Activated CD4-positive, alpha-beta T cell treated with anti-CD3 and anti-CD28 coated beads, Interleukin-2, amount 50 U/mL, for 1 hour (primary cell): ENCODE results near the gene EMX1.

Source experiments
- DNase-seq: peaks from one replicate; pipeline ENCODE4 v3.0.0-alpha.2; 2020

Gene EMX1

DNA sequence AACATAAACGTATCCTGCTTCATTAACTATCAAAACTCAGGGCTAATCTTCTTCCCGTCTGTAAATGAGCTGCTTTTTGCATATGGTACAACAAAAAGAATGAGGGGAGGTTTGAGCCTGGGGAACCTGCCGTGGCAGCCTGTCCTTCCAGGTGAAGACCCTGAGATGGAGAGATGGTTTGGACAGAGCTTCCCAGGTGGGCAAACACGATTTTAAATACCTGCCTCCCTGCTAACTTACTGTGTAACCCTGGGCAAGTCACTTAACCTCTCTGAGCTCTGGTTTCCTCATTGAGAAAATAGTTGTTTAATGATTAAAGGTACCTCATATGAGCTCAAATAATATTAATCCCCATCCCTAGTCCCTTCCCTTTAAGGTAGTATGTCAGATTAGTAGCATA is 9.0 kb downstream of the EMX1 start:
- no peak for DNase-seq

DNA sequence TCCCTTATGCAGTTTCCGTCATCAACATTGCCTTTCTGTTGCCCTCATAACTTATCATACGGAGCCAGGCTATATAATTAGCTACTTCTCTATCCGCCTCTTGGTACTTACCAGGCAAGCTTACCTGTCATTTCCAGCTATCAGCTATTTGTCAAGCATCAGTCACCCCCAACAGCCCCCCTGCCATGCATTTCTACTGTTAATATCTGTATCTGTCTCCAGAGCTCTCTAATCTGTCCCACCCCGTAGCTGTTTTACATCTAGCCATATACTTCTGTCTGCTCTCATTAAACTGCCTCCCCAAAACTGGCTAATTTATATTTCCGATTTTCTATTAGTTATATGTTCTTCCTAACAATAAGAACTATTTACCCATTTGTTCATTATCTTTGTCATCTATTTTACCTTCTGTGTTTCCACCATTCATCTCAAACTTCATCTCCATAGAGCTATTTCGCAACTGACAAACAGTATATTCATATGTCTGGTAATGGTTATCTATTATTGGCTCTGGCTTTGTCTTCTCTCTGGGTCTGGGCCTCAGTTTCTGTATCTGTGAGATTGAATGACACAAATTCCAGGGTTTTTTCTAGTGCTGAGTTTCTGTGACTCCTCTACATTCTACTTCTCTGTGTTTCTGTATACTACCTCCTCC is 9.6 kb downstream of the EMX1 start:
- DNase-seq, result no peak

DNA sequence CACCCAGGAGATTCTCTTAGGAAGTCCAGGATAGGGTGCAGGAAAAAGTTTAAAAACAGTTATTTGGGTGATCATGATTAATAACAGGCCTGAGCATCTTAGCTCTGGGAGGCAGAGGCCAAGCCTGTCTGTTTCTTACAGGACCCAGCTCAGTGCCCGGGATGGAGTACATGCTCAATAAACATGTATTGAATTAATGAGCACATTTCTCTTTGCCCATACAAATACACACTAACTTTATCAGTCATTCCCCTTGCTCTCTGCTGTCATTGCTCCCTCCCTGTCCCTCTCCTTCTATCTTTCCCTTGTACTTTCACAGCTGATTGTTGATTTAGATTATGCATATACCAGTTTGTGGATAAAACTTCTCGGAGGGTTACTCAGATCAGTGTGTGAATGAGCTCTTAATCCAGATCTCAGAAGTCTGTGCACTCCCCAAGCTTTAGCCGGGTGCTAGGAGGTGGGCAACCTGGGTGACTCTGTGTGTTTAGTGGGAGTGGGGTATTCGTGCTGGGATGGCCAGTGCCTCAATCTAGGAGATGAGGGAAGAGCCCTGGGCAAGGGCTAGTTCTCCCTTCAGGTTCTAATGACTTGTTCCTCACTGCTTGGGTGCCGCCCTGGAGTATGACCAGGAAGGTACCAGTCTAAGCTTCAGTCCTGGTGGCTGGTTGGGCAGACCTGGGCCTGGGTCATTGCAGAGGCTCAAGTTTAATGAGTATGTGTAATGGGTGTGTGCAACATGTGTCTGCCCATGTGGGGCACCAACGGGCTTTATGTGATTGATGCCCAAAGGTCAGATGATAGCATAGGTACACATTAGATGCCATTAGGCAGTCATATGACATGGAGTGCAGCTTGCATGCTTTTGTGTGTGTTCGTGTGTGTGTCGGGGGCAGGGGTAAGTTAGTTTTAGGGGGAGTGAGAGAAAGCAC is 10.6 kb downstream of the EMX1 start:
- DNase-seq, result no peak

DNA sequence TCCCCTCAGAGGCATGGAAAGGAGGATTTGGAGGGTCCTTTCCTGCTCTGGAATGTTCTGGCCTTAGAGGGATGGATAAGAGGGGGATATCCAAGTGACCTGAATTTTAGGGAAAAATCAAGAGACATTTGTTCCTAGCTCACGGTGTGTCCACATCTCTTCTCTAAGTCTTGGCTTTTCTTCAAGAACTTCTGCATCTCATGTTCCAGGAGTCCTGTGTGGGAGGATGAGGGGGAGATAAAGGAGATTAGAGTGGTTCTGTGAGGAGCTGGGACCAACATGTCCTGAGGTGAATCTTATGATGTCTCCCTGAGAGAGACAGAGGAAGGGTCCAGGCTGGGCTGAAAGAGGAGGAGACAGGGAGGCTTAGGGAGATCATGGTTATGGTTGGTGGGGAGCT is 11.7 kb downstream of the EMX1 start:
- no peak for DNase-seq

DNA sequence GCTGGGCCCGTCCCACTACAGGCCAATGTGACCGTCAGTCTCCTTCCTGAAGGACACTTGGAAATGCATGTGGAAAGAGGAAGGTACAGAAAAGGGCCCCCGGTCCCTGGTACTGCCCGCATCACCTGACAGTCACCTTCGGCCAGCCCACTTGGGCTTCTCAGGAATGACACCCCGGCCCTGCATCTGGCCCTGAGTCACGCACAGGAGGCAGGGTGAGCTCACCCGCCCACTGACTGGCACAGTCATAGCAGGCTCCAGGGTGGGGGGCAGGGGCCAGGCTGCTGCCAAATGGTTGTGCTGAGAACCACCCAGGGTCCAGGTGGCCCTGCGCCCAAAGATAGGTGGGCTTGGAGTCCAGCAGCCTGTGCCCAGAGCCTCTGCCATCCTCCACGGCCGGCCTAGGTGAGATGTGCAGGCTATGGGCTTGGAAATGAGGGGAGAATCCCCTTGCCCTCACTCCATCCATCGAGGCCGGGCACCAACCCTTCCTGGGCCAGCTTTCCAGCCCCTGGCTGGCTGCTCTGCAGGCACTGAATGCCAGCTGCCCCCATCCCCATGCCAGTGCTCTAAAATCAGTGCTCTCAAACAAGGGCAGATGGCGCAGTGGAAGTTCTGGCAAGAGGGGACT is 14.1 kb downstream of the EMX1 start:
- no peak for DNase-seq

DNA sequence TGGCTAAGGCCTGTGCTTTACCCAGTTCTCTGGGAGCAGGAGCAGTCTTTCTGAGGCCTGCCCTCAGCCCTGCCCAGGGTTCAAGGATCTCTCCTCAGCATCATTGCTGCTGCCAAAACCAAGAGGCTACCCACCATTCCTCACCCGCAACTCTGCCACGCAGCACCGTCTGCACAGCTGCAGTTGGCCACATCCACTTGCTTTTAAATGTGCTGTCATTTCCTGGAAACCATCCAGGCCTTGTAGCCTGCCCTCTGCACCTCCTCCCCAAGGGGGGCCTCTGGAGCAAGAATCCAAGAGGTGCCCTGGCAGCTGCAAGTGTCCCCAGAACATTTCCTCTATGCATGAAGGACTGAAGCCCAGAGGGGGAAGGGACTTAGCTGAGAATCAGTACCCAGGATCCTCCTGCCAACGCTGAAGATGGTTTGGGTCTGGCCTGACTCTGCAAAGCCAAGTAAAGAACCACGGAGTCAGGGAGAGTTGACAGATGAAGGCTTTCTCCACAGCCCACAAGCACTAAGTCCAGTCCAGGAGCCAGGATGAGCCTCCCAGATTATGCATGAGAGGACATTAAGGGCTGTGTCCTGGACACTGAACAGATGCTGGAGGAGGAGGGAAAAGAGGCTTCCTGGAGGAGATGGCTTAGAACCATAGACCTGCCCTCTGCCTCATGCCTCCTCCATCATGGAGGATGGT is 14.9 kb downstream of the EMX1 start:
- no peak for DNase-seq

DNA sequence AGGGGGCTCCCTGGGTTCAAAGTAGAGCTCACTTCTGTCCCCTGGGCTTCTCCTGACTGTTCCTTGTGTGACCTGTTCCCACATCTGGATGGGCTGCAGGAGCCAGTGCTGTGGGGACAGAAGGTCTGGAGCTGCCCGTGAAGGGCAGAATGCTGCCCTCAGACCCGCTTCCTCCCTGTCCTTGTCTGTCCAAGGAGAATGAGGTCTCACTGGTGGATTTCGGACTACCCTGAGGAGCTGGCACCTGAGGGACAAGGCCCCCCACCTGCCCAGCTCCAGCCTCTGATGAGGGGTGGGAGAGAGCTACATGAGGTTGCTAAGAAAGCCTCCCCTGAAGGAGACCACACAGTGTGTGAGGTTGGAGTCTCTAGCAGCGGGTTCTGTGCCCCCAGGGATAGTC is 15.5 kb downstream of the EMX1 start:
- no peak for DNase-seq

DNA sequence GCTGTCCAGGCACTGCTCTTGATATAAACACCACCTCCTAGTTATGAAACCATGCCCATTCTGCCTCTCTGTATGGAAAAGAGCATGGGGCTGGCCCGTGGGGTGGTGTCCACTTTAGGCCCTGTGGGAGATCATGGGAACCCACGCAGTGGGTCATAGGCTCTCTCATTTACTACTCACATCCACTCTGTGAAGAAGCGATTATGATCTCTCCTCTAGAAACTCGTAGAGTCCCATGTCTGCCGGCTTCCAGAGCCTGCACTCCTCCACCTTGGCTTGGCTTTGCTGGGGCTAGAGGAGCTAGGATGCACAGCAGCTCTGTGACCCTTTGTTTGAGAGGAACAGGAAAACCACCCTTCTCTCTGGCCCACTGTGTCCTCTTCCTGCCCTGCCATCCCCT is 15.9 kb downstream of the EMX1 start:
- DNase-seq, result no peak

DNA sequence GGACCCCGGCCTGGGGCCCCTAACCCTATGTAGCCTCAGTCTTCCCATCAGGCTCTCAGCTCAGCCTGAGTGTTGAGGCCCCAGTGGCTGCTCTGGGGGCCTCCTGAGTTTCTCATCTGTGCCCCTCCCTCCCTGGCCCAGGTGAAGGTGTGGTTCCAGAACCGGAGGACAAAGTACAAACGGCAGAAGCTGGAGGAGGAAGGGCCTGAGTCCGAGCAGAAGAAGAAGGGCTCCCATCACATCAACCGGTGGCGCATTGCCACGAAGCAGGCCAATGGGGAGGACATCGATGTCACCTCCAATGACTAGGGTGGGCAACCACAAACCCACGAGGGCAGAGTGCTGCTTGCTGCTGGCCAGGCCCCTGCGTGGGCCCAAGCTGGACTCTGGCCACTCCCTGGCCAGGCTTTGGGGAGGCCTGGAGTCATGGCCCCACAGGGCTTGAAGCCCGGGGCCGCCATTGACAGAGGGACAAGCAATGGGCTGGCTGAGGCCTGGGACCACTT is 16.4 kb downstream of the EMX1 start:
- DNase-seq, result no peak

DNA sequence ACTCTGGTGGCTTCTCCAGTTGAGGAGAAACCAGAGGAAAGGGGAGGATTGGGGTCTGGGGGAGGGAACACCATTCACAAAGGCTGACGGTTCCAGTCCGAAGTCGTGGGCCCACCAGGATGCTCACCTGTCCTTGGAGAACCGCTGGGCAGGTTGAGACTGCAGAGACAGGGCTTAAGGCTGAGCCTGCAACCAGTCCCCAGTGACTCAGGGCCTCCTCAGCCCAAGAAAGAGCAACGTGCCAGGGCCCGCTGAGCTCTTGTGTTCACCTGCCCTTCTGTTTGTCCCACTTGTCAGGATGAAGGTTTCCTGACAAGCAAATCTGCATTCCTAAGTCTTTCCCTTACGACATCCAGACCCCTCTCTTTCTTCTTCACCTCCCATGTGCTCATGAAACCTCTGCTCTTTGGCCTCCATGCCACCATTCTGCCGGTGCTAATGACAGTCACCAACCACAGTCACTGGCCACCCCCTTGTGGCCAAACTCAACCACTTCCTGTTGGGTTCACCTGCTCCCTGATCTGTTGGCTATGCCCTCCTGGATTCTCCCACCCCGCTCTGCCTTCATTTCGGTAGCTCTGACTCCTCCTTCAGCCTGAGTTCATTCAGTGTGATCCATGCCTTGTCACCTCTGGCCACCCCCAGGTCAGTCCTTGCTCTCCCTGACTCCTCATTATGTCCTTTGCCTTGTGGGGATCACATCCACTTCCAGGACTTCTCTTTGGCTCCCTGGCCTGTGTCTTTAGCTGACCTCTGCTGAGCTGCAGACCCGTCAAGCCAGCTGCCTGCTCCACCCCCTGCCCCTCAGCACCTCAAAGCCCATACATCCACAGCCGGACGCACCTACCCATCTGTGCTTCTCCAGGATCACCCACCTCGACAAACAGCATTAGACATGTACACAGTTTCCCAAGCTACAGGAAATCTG is 17.6 kb downstream of the EMX1 start:
- DNase-seq, result no peak

DNA sequence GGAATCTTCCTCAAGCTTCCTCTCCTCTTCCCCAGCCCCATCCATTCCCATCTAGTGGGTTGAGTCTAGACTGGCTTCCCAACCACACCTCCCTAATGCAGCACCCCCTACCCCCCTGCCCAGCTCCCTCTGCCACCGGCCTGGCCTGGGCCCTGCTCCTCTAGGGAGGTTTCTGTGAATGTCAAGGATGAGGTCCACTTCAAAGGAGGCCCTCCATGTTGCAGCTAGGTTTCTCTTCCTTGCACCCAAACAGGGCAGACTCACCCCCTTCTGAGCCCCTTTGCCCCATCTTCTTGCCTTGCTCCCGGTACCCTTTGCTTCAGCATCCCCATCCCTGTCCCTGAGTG is 18.3 kb downstream of the EMX1 start:
- DNase-seq, result no peak

DNA sequence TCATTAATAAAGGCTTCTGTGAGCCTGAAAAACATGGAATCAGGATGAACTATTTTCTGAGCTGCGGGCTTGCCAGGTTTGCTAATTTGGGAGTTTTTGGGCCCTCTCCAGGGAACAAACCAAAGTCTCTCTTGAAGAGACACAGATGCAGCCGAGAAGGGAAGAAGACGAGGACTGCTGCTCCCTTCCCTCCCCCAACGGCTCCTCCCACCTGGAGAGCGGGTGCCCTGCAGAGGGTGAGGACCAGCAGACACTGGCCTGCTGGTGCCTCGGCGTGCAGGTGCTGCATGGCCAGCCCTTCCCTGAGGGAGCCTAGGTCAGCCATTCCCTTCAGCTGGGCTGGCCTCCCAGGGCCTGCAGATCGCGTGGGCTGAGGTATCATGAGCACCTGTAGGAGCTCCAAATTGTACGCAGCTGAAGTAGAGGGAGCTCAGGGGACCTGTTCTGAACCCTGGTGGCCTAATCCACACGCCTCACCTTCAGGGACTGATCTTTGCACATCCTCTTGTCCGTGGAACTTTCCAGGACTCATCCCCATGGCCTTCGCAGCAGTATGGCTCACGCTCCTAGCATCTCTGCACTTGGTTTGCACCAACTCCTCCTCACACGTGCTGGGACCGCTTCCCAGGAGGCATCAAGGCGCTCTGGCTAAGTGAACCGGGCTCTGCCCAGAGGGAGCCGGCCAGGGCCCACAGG is 19.5 kb downstream of the EMX1 start:
- no peak for DNase-seq

DNA sequence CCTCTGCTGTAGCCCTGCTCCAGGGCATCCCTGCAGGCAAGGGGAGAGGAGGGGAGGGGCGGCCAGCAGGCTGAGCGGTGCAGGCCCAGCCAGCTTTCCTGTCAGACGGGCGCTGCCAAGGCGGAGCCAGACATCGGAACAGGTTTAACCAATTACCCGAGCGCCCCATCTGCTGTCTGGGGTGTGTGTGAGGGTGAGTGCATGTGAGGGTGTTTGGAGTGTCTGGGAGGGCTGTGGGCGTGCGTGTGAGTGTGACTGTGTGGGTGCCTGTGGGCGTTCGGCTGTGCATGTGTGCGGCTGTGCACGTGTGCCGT is 20.0 kb downstream of the EMX1 start:
- DNase-seq, result no peak

DNA sequence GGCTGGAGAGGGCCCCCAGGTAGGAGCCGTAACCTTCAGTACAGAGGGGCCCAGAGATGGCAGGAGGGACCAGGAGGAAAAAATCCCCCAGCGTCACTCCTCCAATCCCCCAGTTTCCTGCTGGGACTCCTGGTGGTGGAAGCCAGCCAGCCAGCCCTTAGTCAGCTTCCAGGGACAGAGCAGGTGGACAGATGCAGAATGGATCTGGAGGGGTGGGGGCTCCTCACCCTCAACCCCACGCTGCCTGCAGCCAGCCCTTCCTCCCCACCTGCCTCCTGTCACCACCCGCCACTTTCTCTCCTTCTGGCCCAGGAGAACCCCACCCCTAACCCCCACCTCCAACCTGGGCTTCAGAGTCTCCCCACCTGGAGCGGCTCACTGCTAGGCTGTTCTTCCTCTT is 21.1 kb downstream of the EMX1 start:
- DNase-seq, result no peak

DNA sequence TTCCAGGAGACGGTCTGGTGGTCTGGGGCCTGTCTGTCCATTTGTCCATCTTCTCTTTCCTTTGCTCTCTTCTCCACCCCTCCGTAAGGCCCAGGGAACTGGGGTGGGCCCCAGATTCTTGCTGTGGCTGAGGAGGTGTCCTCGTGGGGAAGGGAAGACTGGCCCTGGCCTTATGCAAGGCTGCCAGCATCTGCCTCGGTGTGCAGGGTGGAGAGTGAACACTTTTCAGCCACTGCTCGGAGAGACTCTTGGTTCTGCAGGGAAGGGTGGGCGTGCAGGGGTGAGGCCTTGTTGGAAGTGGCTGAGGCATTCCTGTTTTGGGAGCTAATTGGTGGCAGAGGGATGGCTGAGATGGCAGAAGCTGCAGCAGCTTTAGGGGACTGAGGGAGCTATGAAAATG is 23.0 kb downstream of the EMX1 start:
- DNase-seq, result no peak

DNA sequence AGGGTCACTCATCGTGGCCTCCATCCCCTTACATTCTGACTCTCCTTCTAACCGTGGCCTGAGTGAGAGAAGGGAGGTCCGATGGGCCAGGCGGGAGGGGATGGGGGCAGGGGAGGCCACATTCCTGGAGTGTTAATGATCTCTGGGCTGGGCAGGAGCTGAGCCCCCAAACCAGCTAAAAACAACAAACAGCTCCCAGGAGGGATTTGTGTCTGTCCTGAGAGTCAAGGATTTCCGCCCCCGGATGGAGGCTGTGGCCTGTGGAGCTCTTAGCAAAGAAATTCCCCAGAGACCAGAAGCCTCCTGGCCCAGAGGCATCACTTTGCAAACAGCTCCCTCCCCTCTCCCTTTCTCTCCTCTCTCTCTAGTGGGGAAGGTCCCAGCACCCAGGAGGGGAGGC is 23.5 kb downstream of the EMX1 start:
- DNase-seq, result no peak

DNA sequence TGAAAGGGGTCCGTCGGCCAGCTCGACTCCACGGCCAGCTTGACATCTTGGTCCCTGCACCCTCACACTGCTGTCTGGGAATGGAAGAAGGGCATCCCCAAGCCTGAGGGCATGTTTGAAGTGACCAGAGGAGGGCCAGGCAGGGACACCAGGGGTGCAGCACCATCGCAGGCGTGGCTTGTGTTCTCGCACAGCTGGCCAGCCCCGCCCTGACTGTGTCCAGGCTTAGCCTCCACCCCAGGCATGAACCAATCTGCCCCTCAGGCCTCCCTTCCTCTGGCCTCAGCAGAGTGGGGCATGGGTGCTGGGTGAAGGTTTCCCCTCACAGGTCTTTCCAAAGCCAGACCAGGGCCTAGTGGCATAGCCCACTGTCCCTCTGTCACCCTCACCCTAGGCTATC is 25.0 kb downstream of the EMX1 start:
- DNase-seq, result no peak

DNA sequence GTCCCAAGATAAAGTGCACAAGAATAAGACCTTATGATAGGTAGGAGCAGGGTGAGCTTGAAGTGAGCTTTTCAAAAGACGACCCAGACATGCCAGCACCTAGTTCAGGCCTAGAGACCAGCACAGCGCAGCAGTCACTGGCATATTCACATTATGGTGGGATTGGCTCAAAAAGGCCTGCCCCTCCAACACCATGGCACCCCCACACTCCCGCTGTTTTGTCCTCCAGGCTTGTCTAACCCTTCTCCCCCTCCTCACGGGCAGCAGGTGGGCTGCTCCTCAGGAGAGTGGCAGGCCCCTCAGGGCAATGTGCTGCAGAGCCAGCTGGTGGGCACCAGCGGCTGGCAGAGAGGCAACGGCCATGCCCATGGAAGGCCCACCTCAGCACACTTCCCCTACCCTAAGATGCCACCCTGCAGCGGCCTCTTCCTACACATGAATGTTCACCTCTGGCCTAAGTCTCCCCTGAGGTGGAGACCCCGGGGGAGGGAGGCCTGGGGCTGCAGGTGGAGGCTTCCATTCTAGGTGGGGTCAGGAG is 25.6 kb downstream of the EMX1 start:
- no peak for DNase-seq

DNA sequence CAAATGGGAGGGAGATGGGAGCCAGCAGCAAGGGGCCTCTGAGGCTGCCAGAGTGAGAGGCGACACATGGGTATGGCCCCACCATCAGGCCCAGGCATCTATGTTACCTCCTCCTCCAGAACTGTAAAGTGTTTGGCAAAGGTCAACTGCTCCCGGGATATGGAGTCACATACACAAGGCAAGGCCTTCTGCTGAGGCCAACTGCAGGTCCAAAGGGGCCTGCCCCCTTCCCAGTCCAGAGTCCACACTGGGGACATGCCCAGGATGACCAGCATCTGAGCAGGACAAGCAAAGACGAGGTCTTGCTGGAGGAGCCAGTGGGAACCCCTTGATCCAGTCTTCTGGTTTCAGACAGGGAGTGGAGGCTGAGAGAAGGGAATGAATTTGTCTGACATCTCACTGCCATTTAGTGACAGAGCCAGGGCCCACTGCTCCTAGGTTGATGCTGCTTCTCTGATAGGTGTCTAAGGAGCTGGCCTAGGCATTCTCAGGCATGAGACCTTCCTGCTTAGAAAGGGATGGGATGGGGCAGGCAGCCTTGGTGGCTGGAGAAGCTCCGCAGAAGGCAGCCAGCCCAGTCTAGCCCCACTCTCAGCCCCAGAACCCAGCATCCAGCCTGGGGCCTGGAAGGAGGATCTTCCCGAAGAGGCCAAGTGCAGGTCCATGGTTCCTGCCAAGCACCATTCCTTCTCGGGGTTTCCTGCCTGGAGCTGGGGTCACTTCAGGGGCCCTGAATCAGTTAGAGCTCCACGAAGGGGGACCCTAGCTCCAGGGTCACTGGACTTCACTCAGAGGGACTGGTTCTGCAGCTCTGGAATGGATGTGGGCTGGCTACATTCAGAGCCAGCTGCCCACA is 26.4 kb downstream of the EMX1 start:
- DNase-seq, result no peak

DNA sequence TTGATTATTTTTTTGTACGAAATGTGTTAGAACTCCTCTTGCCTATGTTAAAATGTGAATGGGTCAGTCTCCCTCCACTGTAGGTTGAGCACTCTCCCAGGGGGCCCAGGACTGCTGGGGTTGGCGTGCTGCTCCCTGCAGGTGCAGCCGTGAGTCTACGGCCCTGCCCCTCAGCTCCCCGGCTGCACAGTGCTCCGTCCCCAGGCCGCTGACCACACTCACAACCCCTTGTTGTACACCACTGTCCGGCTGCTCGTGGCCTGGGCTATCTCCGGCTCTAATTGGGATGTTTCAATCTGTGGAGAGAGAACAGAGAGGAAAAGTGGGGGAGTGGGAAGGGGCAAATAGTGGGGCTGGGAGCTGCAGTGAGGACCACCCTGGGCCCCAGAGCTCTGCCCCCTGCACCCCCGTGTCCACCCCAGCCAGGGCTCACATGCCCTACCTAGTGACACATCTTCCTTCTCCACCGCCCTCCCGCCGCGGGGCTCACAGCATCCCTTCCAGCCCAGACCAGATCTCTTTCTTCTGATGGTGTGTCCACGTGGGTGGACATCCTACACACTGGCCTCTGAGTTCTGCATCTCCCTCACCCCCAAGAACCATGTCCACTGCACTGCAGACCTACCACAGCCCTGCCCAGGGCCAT is 27.6 kb downstream of the EMX1 start:
- DNase-seq, result no peak
